GM12872 (cell line): ENCODE results near the gene ANKZF1.

Experiments used
- TF ChIP-seq, protein P1 (sequence below): IDR thresholded peaks from 3 replicates; pipeline ENCODE4 v1.5.1; 2011; ENCODE audit warnings: low read depth, mild to moderate bottlenecking, low read length, moderate library complexity; ENCODE audit not compliant: insufficient read depth

ANKZF1 gene

DNA sequence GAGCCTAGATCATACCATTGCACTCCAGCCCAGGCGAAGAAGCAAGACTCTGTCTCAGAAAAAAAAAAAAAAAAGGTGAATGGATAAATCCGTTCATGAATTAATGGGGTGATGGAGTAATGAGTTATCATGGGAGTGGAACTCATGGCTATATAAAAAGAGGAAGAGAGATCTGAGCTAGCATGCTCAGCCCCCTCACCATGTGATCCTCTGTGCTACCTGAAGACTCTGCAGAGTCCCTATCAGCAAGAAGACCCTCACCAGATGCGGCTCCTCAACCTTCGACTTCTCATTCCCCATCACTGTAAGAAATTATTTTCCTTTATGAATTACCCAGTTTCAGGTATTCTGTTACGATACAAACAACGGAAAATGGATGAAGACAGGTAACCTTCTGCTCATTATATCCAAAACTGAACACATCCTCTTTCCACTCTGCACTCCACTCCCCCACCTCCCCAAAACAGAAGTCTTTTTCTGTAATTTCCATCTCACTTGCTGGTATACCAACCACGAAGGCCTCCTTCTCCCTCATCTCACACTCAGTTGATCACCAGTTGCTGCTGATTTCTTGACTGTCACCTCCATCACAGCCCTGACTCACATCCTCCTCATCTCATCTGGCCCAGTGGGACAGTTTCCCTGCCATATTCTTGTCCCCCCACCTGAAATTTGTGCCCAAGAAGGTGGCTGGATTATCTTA, 42.7 kb upstream of the ANKZF1 start:
- TF ChIP-seq, protein P1, sequence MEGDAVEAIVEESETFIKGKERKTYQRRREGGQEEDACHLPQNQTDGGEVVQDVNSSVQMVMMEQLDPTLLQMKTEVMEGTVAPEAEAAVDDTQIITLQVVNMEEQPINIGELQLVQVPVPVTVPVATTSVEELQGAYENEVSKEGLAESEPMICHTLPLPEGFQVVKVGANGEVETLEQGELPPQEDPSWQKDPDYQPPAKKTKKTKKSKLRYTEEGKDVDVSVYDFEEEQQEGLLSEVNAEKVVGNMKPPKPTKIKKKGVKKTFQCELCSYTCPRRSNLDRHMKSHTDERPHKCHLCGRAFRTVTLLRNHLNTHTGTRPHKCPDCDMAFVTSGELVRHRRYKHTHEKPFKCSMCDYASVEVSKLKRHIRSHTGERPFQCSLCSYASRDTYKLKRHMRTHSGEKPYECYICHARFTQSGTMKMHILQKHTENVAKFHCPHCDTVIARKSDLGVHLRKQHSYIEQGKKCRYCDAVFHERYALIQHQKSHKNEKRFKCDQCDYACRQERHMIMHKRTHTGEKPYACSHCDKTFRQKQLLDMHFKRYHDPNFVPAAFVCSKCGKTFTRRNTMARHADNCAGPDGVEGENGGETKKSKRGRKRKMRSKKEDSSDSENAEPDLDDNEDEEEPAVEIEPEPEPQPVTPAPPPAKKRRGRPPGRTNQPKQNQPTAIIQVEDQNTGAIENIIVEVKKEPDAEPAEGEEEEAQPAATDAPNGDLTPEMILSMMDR, result no peak

DNA sequence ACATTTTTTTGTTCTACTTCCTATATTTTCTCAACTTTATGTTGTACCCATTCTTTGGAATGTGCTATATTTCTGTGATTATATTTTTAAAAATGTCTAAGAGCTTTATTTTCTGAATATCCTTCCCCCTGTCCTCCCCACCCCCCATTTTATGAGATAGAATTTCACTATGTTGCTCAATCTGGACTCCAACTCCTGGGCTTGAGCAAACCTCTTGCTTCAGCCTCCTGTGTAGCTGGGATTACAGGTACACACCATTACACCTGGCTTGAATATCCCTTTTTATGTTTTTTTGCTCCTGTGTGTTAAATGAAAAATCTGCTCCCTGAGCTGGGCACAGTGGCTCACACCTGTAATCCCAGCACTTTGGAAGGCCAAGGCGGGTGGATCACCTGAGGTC, 32.2 kb upstream of the ANKZF1 start:
- TF ChIP-seq, protein P1, result no peak

DNA sequence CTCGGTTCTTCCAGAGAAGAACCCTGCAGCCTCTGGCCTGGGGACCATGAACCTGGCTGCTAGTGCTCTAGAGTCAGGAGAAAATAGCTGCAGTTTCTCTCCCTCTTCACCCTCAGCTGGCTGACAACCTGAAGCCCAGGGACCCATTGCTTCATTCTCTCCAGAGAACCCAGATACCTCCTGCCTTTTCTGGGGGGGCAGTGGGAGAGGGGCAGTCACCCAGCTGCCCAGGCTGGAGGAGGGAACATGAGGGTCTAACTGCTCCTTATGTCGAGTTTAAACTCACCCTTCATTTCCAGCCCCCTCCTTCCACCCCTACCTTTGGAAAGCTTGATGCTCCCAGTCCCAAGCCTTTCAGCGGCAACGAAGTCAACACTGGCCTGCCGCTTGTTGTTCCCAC, 30.6 kb upstream of the ANKZF1 start:
- TF ChIP-seq, protein P1, result no peak

DNA sequence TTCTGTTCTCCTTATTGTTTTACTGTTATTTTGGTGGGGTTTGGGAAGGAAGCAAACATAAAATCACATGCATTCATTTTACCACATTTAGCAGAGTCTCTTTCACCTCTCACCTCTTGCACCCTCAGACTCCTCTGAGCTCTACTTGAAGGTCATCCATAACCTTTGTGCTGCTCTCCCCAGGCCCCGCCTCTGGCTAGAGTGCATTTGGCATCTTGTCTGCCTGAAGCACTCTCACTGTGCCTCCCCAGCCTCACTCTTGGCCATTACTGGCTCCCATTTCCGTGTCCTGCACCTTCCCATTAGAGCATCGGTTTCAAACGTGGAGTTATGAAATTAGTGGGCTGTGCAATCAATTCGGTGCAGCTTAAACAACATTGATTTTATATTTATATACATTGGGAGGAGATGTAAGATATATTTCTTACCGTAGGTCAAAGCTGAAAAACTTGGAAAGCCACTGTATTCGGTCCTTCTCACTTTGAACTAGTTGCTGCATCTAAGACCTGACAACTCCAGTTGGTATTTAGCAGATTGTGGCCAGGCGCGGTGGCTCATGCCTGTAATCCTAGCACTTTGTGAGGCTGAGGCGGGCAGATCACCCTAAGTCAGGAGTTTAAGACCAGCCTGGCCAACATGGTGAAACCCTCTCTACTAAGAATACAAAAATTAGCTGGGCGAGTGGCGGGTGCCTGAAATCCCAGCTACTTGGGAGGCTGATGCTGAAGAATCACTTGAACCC, 30.0 kb upstream of the ANKZF1 start:
- TF ChIP-seq, protein P1, result no peak

DNA sequence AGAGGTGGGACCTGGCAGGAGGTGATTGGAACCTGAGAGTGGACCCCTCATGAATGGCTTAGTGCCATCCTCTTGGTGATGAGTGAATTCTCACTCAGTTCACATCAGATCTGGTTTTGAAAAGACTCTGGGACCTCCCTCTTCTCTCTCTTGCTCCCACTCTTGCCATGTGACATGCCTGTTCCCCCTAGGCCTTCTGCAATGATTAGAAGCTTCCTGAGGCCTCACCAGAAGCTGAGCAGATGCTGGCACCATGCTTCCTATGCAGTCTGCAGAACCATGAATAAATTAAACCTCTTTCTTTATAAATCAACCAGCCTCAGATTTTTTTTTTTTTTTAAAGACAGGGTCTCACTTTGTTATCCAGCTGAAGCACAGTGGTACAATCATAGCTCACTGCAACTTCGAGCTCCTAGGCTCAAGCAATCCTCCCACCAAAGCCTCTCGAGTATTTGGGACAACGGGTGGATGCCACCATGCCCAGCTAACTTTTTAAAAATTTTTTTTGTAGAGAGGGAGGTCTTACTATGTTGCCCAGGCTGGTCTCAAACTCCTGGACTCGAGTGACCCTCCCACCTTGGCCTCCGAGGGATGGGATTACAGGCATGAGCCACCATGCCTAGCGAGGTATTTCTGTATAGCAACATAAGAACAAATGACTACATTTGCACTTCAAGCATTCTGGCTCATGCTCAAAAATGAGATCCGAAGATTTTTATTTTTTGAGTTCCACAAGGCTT, 25.0 kb upstream of the ANKZF1 start:
- TF ChIP-seq, protein P1, result no peak

DNA sequence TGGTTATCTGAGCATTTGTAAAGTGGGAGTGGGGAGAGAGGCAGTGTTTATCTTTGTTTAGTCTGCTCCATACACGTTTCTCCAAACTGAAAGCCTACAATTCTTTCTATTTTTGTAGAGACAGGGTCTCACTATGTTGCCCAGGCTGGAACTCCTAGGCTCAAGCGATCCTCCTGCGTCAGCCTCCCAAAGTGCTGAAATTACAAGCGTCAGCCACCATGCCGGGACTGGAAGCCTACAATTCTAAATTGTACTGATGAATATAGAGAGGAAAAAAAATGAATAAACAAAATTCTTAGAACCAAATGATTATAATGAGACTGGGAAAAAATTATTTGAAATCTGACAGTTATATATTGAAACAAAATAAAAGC, 24.5 kb upstream of the ANKZF1 start:
- TF ChIP-seq, protein P1, result no peak

DNA sequence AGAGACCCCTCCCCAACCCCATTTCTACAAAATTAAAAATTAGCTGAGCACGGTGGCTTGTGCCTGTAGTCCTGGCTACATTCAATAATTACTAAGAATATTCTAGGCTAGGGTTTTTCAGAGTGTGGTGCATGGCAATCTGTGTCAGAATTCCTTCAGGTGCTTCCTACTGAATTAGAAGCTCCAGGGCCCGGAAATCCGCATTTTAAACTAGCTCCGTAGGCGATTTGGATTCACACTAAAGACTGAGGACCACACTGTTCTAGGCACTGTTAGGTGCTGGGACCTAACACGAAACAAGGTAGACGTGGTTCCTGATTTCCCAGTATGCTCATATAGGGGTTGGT, 23.7 kb upstream of the ANKZF1 start:
- TF ChIP-seq, protein P1, result no peak
